ENCODE measurements around the gene ABCC1. TPM values are rescaled to one million over a fixed set of nuclear protein-coding genes. Genes with fewer than 3 reads are reported as not detected.

The ABCC1 gene
- total RNA-seq, 1 experiment from 2014 or later: 56.4 TPM

- Histone ChIP-seq H3K27me3 (ENCODE audit: insufficient read depth, low read length) (no peaks in the 10 kb centered on the region), H3K23ac (ENCODE audit: insufficient read length, low read depth, low read length) (no peak overlapping the region), H3K23me2 (ENCODE audit: insufficient read length, low read depth, low read length, poor library complexity, severe bottlenecking) (no peaks in the 10 kb centered on the region), H3K4me2 (ENCODE audit: insufficient read depth, insufficient read length, low read length) (no peak overlapping the region), H3K14ac (ENCODE audit: insufficient read depth, low read length) (no peak overlapping the region), H2BK15ac (ENCODE audit: low read depth, low read length) (no peak overlapping the region), H3K9ac (ENCODE audit: extremely low read depth, insufficient read length, low read length) (no peak overlapping the region), H2BK20ac (ENCODE audit: low read depth, low read length, poor library complexity, severe bottlenecking) (no peak overlapping the region), H4K91ac (ENCODE audit: insufficient read length, low read depth, low read length) (no peak overlapping the region), H4K5ac (ENCODE audit: insufficient read length, low read depth, low read length) (no peak overlapping the region), H4K8ac (replicated peaks; ENCODE audit: insufficient read length, low read depth, low read length) (no peak overlapping the region), H3K4ac (ENCODE audit: low read depth, low read length) (no peak overlapping the region), H4K20me1 (ENCODE audit: control insufficient read depth, insufficient read depth, insufficient read length) (no peaks in the 10 kb centered on the region), H3K56ac (ENCODE audit: insufficient read length, low read depth, low read length) (no peak overlapping the region), H3K27ac (ENCODE audit: insufficient read length, low read depth, low read length) (no peak overlapping the region), H3K79me2 (ENCODE audit: insufficient read depth, low read length) (no peaks in the 10 kb centered on the region), H2AFZ (ENCODE audit: low read length) (no peak overlapping the region), H2BK5ac (ENCODE audit: insufficient read length, low read length) (no peak overlapping the region), H3K18ac (ENCODE audit: insufficient read length, low read depth, low read length) (no peak overlapping the region), H2BK12ac (ENCODE audit: insufficient read length, low read depth, low read length) (no peak overlapping the region), H3T11ph (ENCODE audit: low read length) (no peak overlapping the region), H2BK120ac (ENCODE audit: low read depth, low read length, poor library complexity, severe bottlenecking) (no peak overlapping the region), H3K4me1 (ENCODE audit: insufficient read depth, low read length) (no peaks in the 10 kb centered on the region), H3K9me3 (ENCODE audit: control insufficient read depth, low read depth, low read length) (no peaks in the 10 kb centered on the region), H2AK5ac (ENCODE audit: insufficient read length, low read length) (no peak overlapping the region), H3K79me1 (ENCODE audit: insufficient read depth, low read depth, low read length, poor library complexity, severe bottlenecking) (no peaks in the 10 kb centered on the region)
- no peaks in the 10 kb centered on the region for H3K9me3 Mint-ChIP-seq
- H3K36me3 Mint-ChIP-seq (ENCODE audit: insufficient read depth in 1 of 3, low read depth in 3 of 3): peaks cover 24 to 76% (median 58%) of the 10 kb centered on the region in 3 experiments; a peak in 6 of 7 replicates
- no peak for TF ChIP-seq CTCF (conservative IDR thresholded peaks at IDR 0.05)
- no peak overlapping the region for H3K4me3 Mint-ChIP-seq
- no peak for DNase-seq
- no peaks in the 10 kb centered on the region for H3K4me1 Mint-ChIP-seq
- no peaks in the 10 kb centered on the region for H3K27me3 Mint-ChIP-seq (ENCODE audit: low read depth)
- peak overlapping the region in 2 of 3 experiments; percentile 34 to 44; a peak in 2 of 7 replicates for H3K27ac Mint-ChIP-seq
- WGBS (ENCODE audit: extremely low coverage, insufficient read length, low lambda C conversion rate): no CpG with 5 or more reads among the region's 11 CpGs
Observed at GRCh38 chr16:16059895-16060590, 110.6 kb downstream of the ABCC1 start.
